HG02840 (cell line): ENCODE results near the gene SMIM38.
"Not testable (repeated sequence)": the region's sequence is repeated elsewhere in the genome, so short reads cannot be mapped to it uniquely, and the experiment has no call there.

Experiments used
- ATAC-seq: cut with Tn5 transposase; IDR thresholded peaks from one replicate; pipeline ENCODE4 v1.9.1; 2021; ENCODE audit warnings: mild to moderate bottlenecking, moderate library complexity, moderate number of reproducible peaks; ENCODE audit not compliant: unreplicated experiment, low FRiP score

Gene SMIM38

GRCh38 chr11:69137151-69137844, 18.4 kb upstream of the SMIM38 start:
- ATAC-seq: no peak

- no peak for ATAC-seq
Observed at GRCh38 chr11:69138265-69138664, 17.5 kb upstream of the SMIM38 start.

- ATAC-seq: not testable (repeated sequence)
Observed at GRCh38 chr11:69140161-69140560, 15.6 kb upstream of the SMIM38 start.

GRCh38 chr11:69140635-69141034, 15.1 kb upstream of the SMIM38 start:
- no peak for ATAC-seq

GRCh38 chr11:69141742-69142141, 14.0 kb upstream of the SMIM38 start:
- no peak for ATAC-seq

- ATAC-seq: no peak
Observed at GRCh38 chr11:69142895-69143294, 12.8 kb upstream of the SMIM38 start.

- ATAC-seq: no peak
Observed at GRCh38 chr11:69144316-69145049, 11.3 kb upstream of the SMIM38 start.

GRCh38 chr11:69145050-69145380, 10.7 kb upstream of the SMIM38 start:
- no peak for ATAC-seq

GRCh38 chr11:69148377-69148762, 7.4 kb upstream of the SMIM38 start:
- ATAC-seq: no peak

GRCh38 chr11:69148806-69149205, 6.9 kb upstream of the SMIM38 start:
- ATAC-seq: no peak

GRCh38 chr11:69149338-69150045, 6.2 kb upstream of the SMIM38 start:
- not testable (repeated sequence) for ATAC-seq

GRCh38 chr11:69150175-69150574, 5.6 kb upstream of the SMIM38 start:
- ATAC-seq: no peak

GRCh38 chr11:69151836-69152235, 3.9 kb upstream of the SMIM38 start:
- no peak for ATAC-seq

GRCh38 chr11:69152733-69153421, 2.9 kb upstream of the SMIM38 start:
- ATAC-seq: no peak

GRCh38 chr11:69153661-69154060, 2.1 kb upstream of the SMIM38 start:
- no peak for ATAC-seq

- no peak for ATAC-seq
Observed at GRCh38 chr11:69154211-69154913, 1.4 kb upstream of the SMIM38 start.

- no peak for ATAC-seq
Observed at GRCh38 chr11:69154938-69155301, 815 bp upstream of the SMIM38 start.

- no peak for ATAC-seq
Observed at GRCh38 chr11:69156235-69156639, 502 bp downstream of the SMIM38 start.

- ATAC-seq: no peak
Observed at GRCh38 chr11:69156673-69157155, 979 bp downstream of the SMIM38 start.

GRCh38 chr11:69157156-69157821, 1.6 kb downstream of the SMIM38 start:
- no peak for ATAC-seq
